GM19452 (cell line): ENCODE data around the gene HAUS7.

Source experiments
- ATAC-seq: cut with Tn5 transposase; IDR thresholded peaks from one replicate; pipeline ENCODE4 v1.9.1; 2021; ENCODE audit not compliant: unreplicated experiment

The HAUS7 gene

GRCh38 chrX:153457136-153457825 lies 13.1 kb downstream of the HAUS7 start:
- ATAC-seq = no peak

GRCh38 chrX:153456704-153457103 lies 13.7 kb downstream of the HAUS7 start:
- no peak for ATAC-seq

GRCh38 chrX:153456161-153456560 lies 14.2 kb downstream of the HAUS7 start:
- ATAC-seq = no peak

GRCh38 chrX:153455571-153455970 lies 14.8 kb downstream of the HAUS7 start:
- ATAC-seq = no peak

GRCh38 chrX:153454901-153455550 lies 15.3 kb downstream of the HAUS7 start:
- ATAC-seq = no peak

GRCh38 chrX:153450949-153451277 lies 19.5 kb downstream of the HAUS7 start:
- no peak for ATAC-seq

GRCh38 chrX:153450114-153450948 lies 20.0 kb downstream of the HAUS7 start:
- no peak for ATAC-seq

- ATAC-seq = no peak
Measured at GRCh38 chrX:153449368-153450113, 20.8 kb downstream of the HAUS7 start.

GRCh38 chrX:153448556-153449367 lies 21.6 kb downstream of the HAUS7 start:
- ATAC-seq = no peak

GRCh38 chrX:153447581-153447960 lies 22.8 kb downstream of the HAUS7 start:
- no peak for ATAC-seq

GRCh38 chrX:153446950-153447580 lies 23.3 kb downstream of the HAUS7 start:
- no peak for ATAC-seq

GRCh38 chrX:153446636-153446936 lies 23.8 kb downstream of the HAUS7 start:
- no peak for ATAC-seq

- no peak for ATAC-seq
Measured at GRCh38 chrX:153445856-153446635, 24.3 kb downstream of the HAUS7 start, which contains the start of gene TREX2. TREX2 (minus strand) TSS chrX:153446056; CDS start chrX:153445430, 626 bp downstream.

GRCh38 chrX:153445106-153445855 lies 25.1 kb downstream of the HAUS7 start:
- ATAC-seq = no peak

- no peak for ATAC-seq
Measured at GRCh38 chrX:153444333-153445011, 25.9 kb downstream of the HAUS7 start.

- no peak for ATAC-seq
Measured at GRCh38 chrX:153443476-153444332, 26.7 kb downstream of the HAUS7 start.

GRCh38 chrX:153442463-153442862 lies 27.9 kb downstream of the HAUS7 start:
- ATAC-seq = no peak
